HepG2 (cell line): ENCODE results near the gene PBX2. TPM values are rescaled to one million over a fixed set of nuclear protein-coding genes. Genes with fewer than 3 reads are reported as not detected.
A peak's percentile ranks its signal among the peaks of the same experiment; 100 is the strongest.

Experiments
- ARNT2 ChIP-seq: sonication (generic); formaldehyde crosslinking; IDR thresholded peaks from 2 replicates; pipeline ENCODE4 v1.8.0; 2022; ENCODE audit warnings: mild to moderate bottlenecking, low read depth, missing genetic modification reagents, moderate library complexity
- EEA1 ChIP-seq: sonication (generic); formaldehyde crosslinking; IDR thresholded peaks from 2 replicates; pipeline ENCODE4 v1.5.1; 2020; ENCODE audit warnings: mild to moderate bottlenecking, missing genetic modification reagents, borderline replicate concordance
- KDM5B ChIP-seq: sonication (generic); formaldehyde crosslinking; IDR thresholded peaks from 2 replicates; pipeline ENCODE4 v1.4.0; 2020; ENCODE audit warnings: missing genetic modification reagents, mild to moderate bottlenecking, borderline replicate concordance
- RBAK ChIP-seq: sonication (generic); formaldehyde crosslinking; IDR thresholded peaks from 2 replicates; pipeline ENCODE4 v1.5.1; 2020; ENCODE audit warnings: mild to moderate bottlenecking, missing genetic modification reagents
- SALL1 ChIP-seq: sonication (generic); formaldehyde crosslinking; IDR thresholded peaks from 2 replicates; pipeline ENCODE4 v1.8.0; 2022; ENCODE audit warnings: mild to moderate bottlenecking, missing genetic modification reagents
- SP1 ChIP-seq, 2 experiments: fragments of 450-650 bp in 1 of 2; sonication (generic) in 1 of 2; formaldehyde crosslinking in 1 of 2; IDR thresholded peaks; 2 replicates each; pipeline versions ENCODE4 v1.4.0 to v1.6.1; 2016 to 2020; ENCODE audit warnings: missing genetic modification reagents in 1 of 2
- SPEN ChIP-seq: sonication (generic); formaldehyde crosslinking; IDR thresholded peaks from 2 replicates; pipeline ENCODE4 v1.5.1; 2020; ENCODE audit warnings: low read depth, mild to moderate bottlenecking, missing genetic modification reagents
- THAP9 ChIP-seq: sonication (generic); formaldehyde crosslinking; IDR thresholded peaks from 2 replicates; pipeline ENCODE4; 2020; ENCODE audit warnings: missing genetic modification reagents, mild to moderate bottlenecking, borderline replicate concordance
- ZC3H13 ChIP-seq: sonication (generic); formaldehyde crosslinking; IDR thresholded peaks from 2 replicates; pipeline ENCODE4 v1.8.1; 2023; ENCODE audit warnings: mild to moderate bottlenecking, missing genetic modification reagents, moderate library complexity
- ZNF746 ChIP-seq: sonication (generic); formaldehyde crosslinking; IDR thresholded peaks from 2 replicates; pipeline ENCODE4 v1.8.0; 2022; ENCODE audit warnings: mild to moderate bottlenecking, missing genetic modification reagents
- ZNF816 ChIP-seq: sonication (generic); formaldehyde crosslinking; IDR thresholded peaks from 2 replicates; pipeline ENCODE4 v1.8.0; 2022; ENCODE audit warnings: missing genetic modification reagents, mild to moderate bottlenecking, borderline replicate concordance
- polyA plus RNA-seq, 8 experiments: library from polyadenylated mRNA; depleted of rRNA in 3 of 8; stranded (reverse) in 7 of 8; unstranded in 1 of 8; fragments of >200 nt; fragmentation: Illumina TruSeq in 4 of 8; extraction: Trizol in 4 of 8; gene quantifications; 2 replicates each; pipeline versions ENCODE4 v1.2.1 to v1.2.3, GENCODE V29; 2011 to 2016; ENCODE audit warnings: low read depth in 4 of 8, missing spikeins in 1 of 8, mixed read lengths in 1 of 8; ENCODE audit not compliant: insufficient read depth in 1 of 8
- total RNA-seq, 5 experiments: library from RNA; depleted of rRNA; stranded (reverse); fragments of >200 nt; fragmentation: Illumina TruSeq; extraction: Trizol; gene quantifications; 2 replicates each; pipeline ENCODE4 v1.2.3, GENCODE V29; 2016; ENCODE audit warnings: low read depth in 1 of 5
- TF ChIP-seq, protein P1 (sequence below): sonication (generic); formaldehyde crosslinking; IDR thresholded peaks from 2 replicates; pipeline ENCODE4 v1.8.0; 2022; ENCODE audit warnings: missing genetic modification reagents, mild to moderate bottlenecking, inconsistent platforms, borderline replicate concordance
- TF ChIP-seq, protein P2 (sequence below): sonication (generic); IDR thresholded peaks from 2 replicates; pipeline ENCODE4 v1.6.1; 2016; ENCODE audit warnings: low read depth, borderline replicate concordance
- TF ChIP-seq, protein P3 (sequence below): IDR thresholded peaks from 2 replicates; pipeline ENCODE4 v1.6.1; 2016; ENCODE audit warnings: missing compliant biosample characterization, missing genetic modification reagents, borderline replicate concordance
- TF ChIP-seq, protein P4 (sequence below): sonication (generic); formaldehyde crosslinking; IDR thresholded peaks from 2 replicates; pipeline ENCODE4 v1.4.0; 2020; ENCODE audit warnings: low read depth, missing genetic modification reagents

The PBX2 gene
- total and polyA plus RNA-seq, 2 of the 13 experiments (the other 11 are each of a cell fraction or from before 2014, with no cell fraction given) = 42.3 to 77.8 TPM

GRCh38 chr6:32154514-32155161 is 35.4 kb downstream of the PBX2 start (continued):
- TF ChIP-seq SPEN (CRISPR knock-in tag) (0 out of 2 replicates have a peak, but pooled peaks have one; percentile 8), ARNT2 (CRISPR knock-in tag) (peak; percentile 56; the same call in 1 of the 2 replicates), ZNF816 (CRISPR knock-in tag) (no peak), KDM5B (CRISPR knock-in tag) (peak; percentile 62; the same call in 1 of the 2 replicates), SP1 (IDR thresholded peaks at IDR 0.05) (no peak), SP1 (CRISPR knock-in tag; IDR thresholded peaks at IDR 0.05) (peak; percentile 24; the same call in 1 of the 2 replicates), SALL1 (CRISPR knock-in tag) (peak; percentile 66), ZC3H13 (peak; percentile 94), THAP9 (CRISPR knock-in tag) (peak; percentile 16), ZNF746 (CRISPR knock-in tag) (no peak), RBAK (CRISPR knock-in tag) (no peak), EEA1 (CRISPR knock-in tag) (0 out of 2 replicates have a peak, but pooled peaks have one; percentile 6)
- TF ChIP-seq, protein P1, sequence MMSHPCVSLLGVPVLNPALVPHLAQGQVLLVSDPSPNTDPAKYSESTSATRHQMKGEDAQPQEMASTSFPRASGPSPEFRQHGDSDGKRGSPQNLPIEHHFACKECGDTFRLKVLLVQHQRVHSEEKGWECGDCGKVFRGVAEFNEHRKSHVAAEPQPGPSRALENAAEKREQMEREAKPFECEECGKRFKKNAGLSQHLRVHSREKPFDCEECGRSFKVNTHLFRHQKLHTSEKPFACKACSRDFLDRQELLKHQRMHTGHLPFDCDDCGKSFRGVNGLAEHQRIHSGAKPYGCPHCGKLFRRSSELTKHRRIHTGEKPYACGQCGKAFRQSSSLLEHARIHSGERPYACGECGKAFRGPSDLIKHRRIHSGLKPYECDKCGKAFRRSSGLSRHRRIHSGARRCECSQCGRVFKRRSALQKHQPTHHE (CRISPR knock-in tag) = no peak
- TF ChIP-seq, protein P2, sequence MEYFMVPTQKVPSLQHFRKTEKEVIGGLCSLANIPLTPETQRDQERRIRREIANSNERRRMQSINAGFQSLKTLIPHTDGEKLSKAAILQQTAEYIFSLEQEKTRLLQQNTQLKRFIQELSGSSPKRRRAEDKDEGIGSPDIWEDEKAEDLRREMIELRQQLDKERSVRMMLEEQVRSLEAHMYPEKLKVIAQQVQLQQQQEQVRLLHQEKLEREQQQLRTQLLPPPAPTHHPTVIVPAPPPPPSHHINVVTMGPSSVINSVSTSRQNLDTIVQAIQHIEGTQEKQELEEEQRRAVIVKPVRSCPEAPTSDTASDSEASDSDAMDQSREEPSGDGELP = peak; percentile 66; the same call in 1 of the 2 replicates
- TF ChIP-seq, protein P3, sequence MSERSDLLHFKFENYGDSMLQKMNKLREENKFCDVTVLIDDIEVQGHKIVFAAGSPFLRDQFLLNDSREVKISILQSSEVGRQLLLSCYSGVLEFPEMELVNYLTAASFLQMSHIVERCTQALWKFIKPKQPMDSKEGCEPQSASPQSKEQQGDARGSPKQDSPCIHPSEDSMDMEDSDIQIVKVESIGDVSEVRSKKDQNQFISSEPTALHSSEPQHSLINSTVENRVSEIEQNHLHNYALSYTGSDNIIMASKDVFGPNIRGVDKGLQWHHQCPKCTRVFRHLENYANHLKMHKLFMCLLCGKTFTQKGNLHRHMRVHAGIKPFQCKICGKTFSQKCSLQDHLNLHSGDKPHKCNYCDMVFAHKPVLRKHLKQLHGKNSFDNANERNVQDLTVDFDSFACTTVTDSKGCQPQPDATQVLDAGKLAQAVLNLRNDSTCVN (CRISPR knock-in tag) = peak; percentile 31; the same call in 1 of the 2 replicates
- TF ChIP-seq, protein P4, sequence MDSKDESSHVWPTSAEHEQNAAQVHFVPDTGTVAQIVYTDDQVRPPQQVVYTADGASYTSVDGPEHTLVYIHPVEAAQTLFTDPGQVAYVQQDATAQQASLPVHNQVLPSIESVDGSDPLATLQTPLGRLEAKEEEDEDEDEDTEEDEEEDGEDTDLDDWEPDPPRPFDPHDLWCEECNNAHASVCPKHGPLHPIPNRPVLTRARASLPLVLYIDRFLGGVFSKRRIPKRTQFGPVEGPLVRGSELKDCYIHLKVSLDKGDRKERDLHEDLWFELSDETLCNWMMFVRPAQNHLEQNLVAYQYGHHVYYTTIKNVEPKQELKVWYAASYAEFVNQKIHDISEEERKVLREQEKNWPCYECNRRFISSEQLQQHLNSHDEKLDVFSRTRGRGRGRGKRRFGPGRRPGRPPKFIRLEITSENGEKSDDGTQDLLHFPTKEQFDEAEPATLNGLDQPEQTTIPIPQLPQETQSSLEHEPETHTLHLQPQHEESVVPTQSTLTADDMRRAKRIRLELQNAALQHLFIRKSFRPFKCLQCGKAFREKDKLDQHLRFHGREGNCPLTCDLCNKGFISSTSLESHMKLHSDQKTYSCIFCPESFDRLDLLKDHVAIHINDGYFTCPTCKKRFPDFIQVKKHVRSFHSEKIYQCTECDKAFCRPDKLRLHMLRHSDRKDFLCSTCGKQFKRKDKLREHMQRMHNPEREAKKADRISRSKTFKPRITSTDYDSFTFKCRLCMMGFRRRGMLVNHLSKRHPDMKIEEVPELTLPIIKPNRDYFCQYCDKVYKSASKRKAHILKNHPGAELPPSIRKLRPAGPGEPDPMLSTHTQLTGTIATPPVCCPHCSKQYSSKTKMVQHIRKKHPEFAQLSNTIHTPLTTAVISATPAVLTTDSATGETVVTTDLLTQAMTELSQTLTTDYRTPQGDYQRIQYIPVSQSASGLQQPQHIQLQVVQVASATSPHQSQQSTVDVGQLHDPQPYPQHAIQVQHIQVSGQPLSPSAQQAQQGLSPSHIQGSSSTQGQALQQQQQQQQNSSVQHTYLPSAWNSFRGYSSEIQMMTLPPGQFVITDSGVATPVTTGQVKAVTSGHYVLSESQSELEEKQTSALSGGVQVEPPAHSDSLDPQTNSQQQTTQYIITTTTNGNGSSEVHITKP (CRISPR knock-in tag) = 0 out of 2 replicates have a peak, but pooled peaks have one; percentile 60
